HepG2 (cell line): ENCODE data around the gene LIPC. TPM values are rescaled to one million over a fixed set of nuclear protein-coding genes. Genes with fewer than 3 reads are reported as not detected.

Experiments
- ATAC-seq: fragments of 200-7000 bp; cut with Tn5 transposase; 3 replicates; pipeline ENCODE4 v1.9.1; 2020; ENCODE audit warnings: mild to moderate bottlenecking, moderate library complexity
- BruUV-seq: library from RNA; stranded (reverse); fragments of 400-500 nt; replicated peaks from 2 replicates; lab custom pipeline; 2021; lab: Mats Ljungman, UMichigan
- CTCF ChIA-PET: fragments of 300-600 bp; formaldehyde crosslinking; extraction: SDS; loops from one replicate; lab custom pipeline; 2021; ENCODE audit warnings: low total read pairs, inconsistent platforms, low intra/inter-chr PET ratio; lab: Yijun Ruan, JAX
- POLR2A ChIA-PET: fragments of 350-600 bp; sonication (Branson Sonifier 250); formaldehyde crosslinking; loops from one replicate; lab custom pipeline; 2020; ENCODE audit warnings: antibody characterized with exemption, inconsistent platforms; lab: Yijun Ruan, JAX
- DNase-seq: peaks from one replicate; pipeline ENCODE4 v3.0.0-alpha.2; 2015; ENCODE audit warnings: low spot score
- FAIRE-seq: peaks from 3 replicates; lab custom pipeline; 2011; peaks lifted over from hg19 to GRCh38; lab: Jason Lieb, UNC
- H2AFZ ChIP-seq: one replicate; pipeline ENCODE4 v1.6.1; 2011; ENCODE audit warnings: low read length, inconsistent platforms
- H3K27ac ChIP-seq: fragments of 300-600 bp; 3 replicates; pipeline ENCODE4 v1.8.0; 2011; ENCODE audit warnings: mixed run types, mild to moderate bottlenecking, mixed read lengths, low read length, inconsistent platforms; ENCODE audit not compliant: insufficient read depth; ENCODE audit errors: extremely low read length
- H3K27me3 ChIP-seq, 2 experiments: fragments of 200-600 bp in 1 of 2; 2 replicates in 1 of 2; 3 replicates in 1 of 2; pipeline versions ENCODE4 v1.6.0 to v1.8.0; 2011; ENCODE audit warnings: low read length in 2 of 2, mild to moderate bottlenecking in 2 of 2, moderate library complexity in 2 of 2, inconsistent platforms in 1 of 2; ENCODE audit not compliant: insufficient read depth in 2 of 2, control insufficient read depth in 1 of 2
- H3K36me3 ChIP-seq, 2 experiments: fragments of 200-600 bp in 1 of 2; replicated peaks in 1 of 2; 2 replicates in 1 of 2; 3 replicates in 1 of 2; pipeline versions ENCODE4 v1.5.1 to v1.8.0; 2011; ENCODE audit warnings: low read length in 2 of 2, inconsistent platforms in 1 of 2; ENCODE audit not compliant: insufficient read depth in 2 of 2, control insufficient read depth in 1 of 2
- H3K4me1 ChIP-seq: 2 replicates; pipeline ENCODE4 v1.5.1; 2012; ENCODE audit warnings: low read length, inconsistent platforms; ENCODE audit not compliant: insufficient read depth
- H3K4me2 ChIP-seq: 2 replicates; pipeline ENCODE4 v1.6.0; 2011; ENCODE audit warnings: low read depth, low read length, inconsistent platforms
- H3K4me3 ChIP-seq, 3 experiments: fragments of 200-600 bp in 1 of 3; sonication (generic), shearing (Covaris generic) in 1 of 3; replicated peaks in 1 of 3; 2 replicates each; pipeline ENCODE4 v1.5.1; 2011 to 2016; ENCODE audit warnings: low read length in 3 of 3, inconsistent platforms in 2 of 3, low read depth in 2 of 3, mild to moderate bottlenecking in 2 of 3, control low read depth in 1 of 3, mixed read lengths in 1 of 3; ENCODE audit not compliant: insufficient read depth in 1 of 3
- H3K79me2 ChIP-seq: one replicate; pipeline ENCODE4 v1.6.1; 2011; ENCODE audit warnings: low read length, inconsistent platforms; ENCODE audit not compliant: insufficient read depth
- H3K9ac ChIP-seq: 2 replicates; pipeline ENCODE4 v1.6.0; 2011; ENCODE audit warnings: mild to moderate bottlenecking, low read depth, low read length, inconsistent platforms; ENCODE audit not compliant: insufficient read depth
- H3K9me3 ChIP-seq: 2 replicates; pipeline ENCODE4 v1.5.1; 2012; ENCODE audit warnings: mild to moderate bottlenecking, low read length
- H4K20me1 ChIP-seq: 2 replicates; pipeline ENCODE4 v1.6.0; 2011; ENCODE audit warnings: inconsistent platforms, mild to moderate bottlenecking, low read length, moderate library complexity; ENCODE audit not compliant: insufficient read depth
- POGZ ChIP-seq: sonication (generic); formaldehyde crosslinking; IDR thresholded peaks from 2 replicates; pipeline ENCODE4 v1.4.0; 2020; ENCODE audit warnings: mild to moderate bottlenecking, missing genetic modification reagents
- TP53 ChIP-seq: sonication (generic); formaldehyde crosslinking; conservative IDR thresholded peaks from 2 replicates; pipeline ENCODE4 v1.4.0; 2020; ENCODE audit warnings: missing genetic modification reagents
- ZIK1 ChIP-seq: sonication (generic); formaldehyde crosslinking; IDR thresholded peaks from 2 replicates; pipeline ENCODE4 v1.5.0; 2020; ENCODE audit warnings: mild to moderate bottlenecking, low read depth, missing genetic modification reagents, borderline replicate concordance
- ZNF737 ChIP-seq: sonication (generic); formaldehyde crosslinking; IDR thresholded peaks from 2 replicates; pipeline ENCODE4 v1.5.0; 2020; ENCODE audit warnings: missing genetic modification reagents, mild to moderate bottlenecking, borderline replicate concordance
- ZNF784 ChIP-seq: sonication (generic); formaldehyde crosslinking; IDR thresholded peaks from 2 replicates; pipeline ENCODE4 v1.5.1; 2020; ENCODE audit warnings: missing genetic modification reagents, mild to moderate bottlenecking, borderline replicate concordance
- WGBS: methylation state at CpG from one replicate; pipeline ENCODE4 v1.1.6; 2017; ENCODE audit warnings: low lambda C conversion rate; 5-methylcytosine and 5-hydroxymethylcytosine counted together
- in situ Hi-C: cut with HindIII; loops from 2 replicates; pipeline ENCODE4 v1.10.0; 2017; ENCODE audit warnings: low pct_unique_long_range_greater_than_20kb; ENCODE audit not compliant: extremely low pct_ligation_motif_present
- intact Hi-C: fragments of 100-400 bp; cut with micrococcal nuclease; formaldehyde crosslinking; loops from one replicate; pipeline ENCODE4 v1.10.0; 2022; ENCODE audit not compliant: unreplicated experiment
- polyA plus RNA-seq, 8 experiments: library from polyadenylated mRNA; depleted of rRNA in 3 of 8; stranded (reverse) in 7 of 8; unstranded in 1 of 8; fragments of >200 nt; fragmentation: Illumina TruSeq in 4 of 8; extraction: Trizol in 4 of 8; gene quantifications; 2 replicates each; pipeline versions ENCODE4 v1.2.1 to v1.2.3, GENCODE V29; 2011 to 2016; ENCODE audit warnings: low read depth in 4 of 8, missing spikeins in 1 of 8, mixed read lengths in 1 of 8; ENCODE audit not compliant: insufficient read depth in 1 of 8
- total RNA-seq, 5 experiments: library from RNA; depleted of rRNA; stranded (reverse); fragments of >200 nt; fragmentation: Illumina TruSeq; extraction: Trizol; gene quantifications; 2 replicates each; pipeline ENCODE4 v1.2.3, GENCODE V29; 2016; ENCODE audit warnings: low read depth in 1 of 5

LIPC gene
- total and polyA plus RNA-seq, 2 of the 13 experiments (the other 11 are each of a cell fraction or from before 2014, with no cell fraction given) = 26.0 to 38.0 TPM

GRCh38 chr15:58465070-58465469, 33.3 kb downstream of the LIPC start (continued):
- TF ChIP-seq POGZ (CRISPR knock-in tag) (0 out of 2 replicates have a peak, but pooled peaks have one; percentile 44), ZIK1 (CRISPR knock-in tag) (no peak), ZNF737 (CRISPR knock-in tag) (no peak)

- ATAC-seq (no peak), DNase-seq (no peak), FAIRE-seq (no peak)
- in situ Hi-C loops = no loop called here
- H3K9ac ChIP-seq = no peak overlapping the region
- no peak overlapping the region for H3K4me2 ChIP-seq
- WGBS = 98% methylated on average over 7 of the region's 7 CpGs
- no peaks in the 10 kb centered on the region for H3K9me3 ChIP-seq
- H3K36me3 ChIP-seq = no peaks in the 10 kb centered on the region
- peak overlapping the region; percentile 78 for H3K27ac ChIP-seq
- intact Hi-C loops = loop anchor here (5.0 kb wide), 1 partner anchor 61 kb away; no protein-coding TSS in a partner anchor
- POLR2A ChIA-PET = interaction anchor here (0.8 to 3.2 kb wide), 2 partner anchors 11 to 305 kb away, joined by 3 to 93 read pairs; partner anchors contain the start of gene MINDY2
- H2AFZ ChIP-seq = no peak overlapping the region
- H3K4me3 ChIP-seq = no peak overlapping the region; a peak in 1 of 6 replicates
- no peaks in the 10 kb centered on the region for H3K79me2 ChIP-seq
- TF ChIP-seq TP53 (CRISPR knock-in tag) = no peak
- 0 out of 2 replicates have a peak, but pooled peaks have one; percentile 1 for TF ChIP-seq ZNF784 (CRISPR knock-in tag)
- CTCF ChIA-PET = no interaction called here
- H3K27me3 ChIP-seq = no peaks in the 10 kb centered on the region
- H4K20me1 ChIP-seq = no peaks in the 10 kb centered on the region
- H3K4me1 ChIP-seq = peaks cover 93% of the 10 kb centered on the region
- BruUV-seq = no TSS peak
Observed at GRCh38 chr15:58465866-58466517, 34.2 kb downstream of the LIPC start.
